GM12891 (cell line): ENCODE data around the gene BANF1.

Experiments
- DNase-seq: peaks from one replicate; pipeline ENCODE4 v3.0.0; 2011; ENCODE audit warnings: low spot score; ENCODE audit not compliant: insufficient read length
- FAIRE-seq: peaks from 2 replicates; lab custom pipeline; 2011; peaks lifted over from hg19 to GRCh38; lab: Jason Lieb, UNC
- PAX5 ChIP-seq: IDR thresholded peaks from 2 replicates; pipeline ENCODE4 v1.6.1; 2011; ENCODE audit warnings: low read length, moderate library complexity, mild to moderate bottlenecking; ENCODE audit not compliant: insufficient read depth, severe bottlenecking
- POLR2A ChIP-seq: IDR thresholded peaks from 2 replicates; pipeline ENCODE4 v1.6.1; 2011; ENCODE audit warnings: low read depth, low read length, control low read depth
- POLR2AphosphoS5 ChIP-seq: IDR thresholded peaks from 2 replicates; pipeline ENCODE4 v1.6.1; 2011; ENCODE audit warnings: low read depth, low read length, control low read depth
- POU2F2 ChIP-seq: IDR thresholded peaks from 2 replicates; pipeline ENCODE4 v1.6.1; 2011; ENCODE audit warnings: low read depth, mild to moderate bottlenecking, control low read depth, low read length, moderate library complexity
- SPI1 ChIP-seq: IDR thresholded peaks from 2 replicates; pipeline ENCODE4 v1.6.1; 2011; ENCODE audit warnings: low read depth, low read length, control low read depth
- TAF1 ChIP-seq: IDR thresholded peaks from 2 replicates; pipeline ENCODE4 v1.6.1; 2011; ENCODE audit warnings: low read depth, low read length, control low read depth

The BANF1 gene

DNA sequence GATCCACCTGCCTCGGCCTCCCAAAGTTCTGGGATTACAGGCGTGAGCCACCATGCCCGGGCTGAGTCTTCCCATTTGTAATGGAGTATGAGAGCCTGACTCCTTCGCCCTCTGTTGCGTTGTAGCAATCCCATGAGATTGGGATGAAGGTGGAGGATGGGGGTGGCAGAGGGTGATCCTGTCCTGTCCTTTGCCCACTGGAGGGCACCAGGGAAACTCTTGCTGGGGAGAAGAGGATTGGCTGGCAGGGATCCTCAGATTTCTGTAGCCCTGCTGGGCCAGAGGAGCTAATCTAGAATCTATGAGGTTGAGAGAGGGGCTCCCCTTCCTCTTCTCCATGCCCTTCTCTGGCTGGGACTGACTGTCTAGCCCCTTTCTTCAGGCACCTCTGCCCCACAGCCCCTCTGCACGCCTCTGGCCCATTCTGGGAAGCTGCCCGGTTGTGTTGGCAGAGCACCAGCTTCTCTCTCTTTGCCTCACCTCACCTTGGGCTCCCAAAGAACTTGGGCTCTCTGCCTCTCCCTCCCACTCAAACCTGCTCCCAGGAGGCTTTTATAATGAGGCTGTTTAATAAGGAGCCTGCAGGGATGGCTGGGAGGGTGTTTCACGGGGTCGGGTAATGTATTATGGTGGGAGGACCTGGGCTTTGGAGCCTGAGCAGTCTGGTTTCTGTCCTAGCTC lies 33.5 kb downstream of the BANF1 start:
- DNase-seq (no peak), FAIRE-seq (no peak)
- TF ChIP-seq SPI1 (no peak), PAX5 (no peak)

DNA sequence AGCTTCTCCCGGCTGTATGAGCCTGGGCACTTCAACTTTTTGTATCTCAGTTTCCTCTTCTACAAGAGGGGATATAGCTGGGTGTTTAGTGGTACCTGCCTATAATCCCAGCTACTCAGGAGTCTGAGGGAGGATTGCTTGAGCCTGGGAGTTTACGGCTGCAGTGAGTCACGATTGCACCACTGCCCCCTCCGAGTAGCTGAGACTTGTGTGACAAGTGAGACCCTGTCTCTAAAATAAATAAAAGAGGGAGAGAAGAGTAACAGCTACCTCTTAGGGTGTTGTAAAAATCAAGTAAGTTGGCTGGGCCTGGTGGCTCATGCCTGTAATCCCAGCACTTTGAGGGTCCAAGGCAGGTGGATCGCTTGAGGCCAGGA lies 34.0 kb downstream of the BANF1 start:
- TF ChIP-seq PAX5 (no peak), POLR2A (no peak)
- DNase-seq, result no peak
- FAIRE-seq, result no peak

DNA sequence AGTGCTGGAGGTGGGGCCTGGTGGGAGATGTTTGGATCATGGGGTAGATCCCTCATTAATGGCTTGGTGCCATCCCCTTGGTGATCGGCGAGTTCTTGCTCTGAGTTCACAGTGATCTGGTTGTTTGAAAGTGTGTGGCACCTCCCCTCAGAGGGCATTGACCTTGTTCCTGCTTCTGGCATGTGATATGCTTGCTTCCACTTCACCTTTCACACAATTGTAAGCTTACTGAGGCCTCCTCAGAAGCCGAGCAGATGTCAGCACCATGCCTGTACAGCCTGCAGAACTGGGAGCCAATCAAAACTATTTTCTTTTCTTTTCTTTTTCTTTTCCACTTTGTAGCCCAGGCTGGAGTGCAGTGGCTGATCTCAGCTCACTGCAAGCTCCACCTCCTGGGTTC lies 35.0 kb downstream of the BANF1 start:
- TF ChIP-seq SPI1 (no peak), POU2F2 (no peak), POLR2A (no peak), PAX5 (no peak), POLR2AphosphoS5 (no peak), TAF1 (no peak)
- no peak for DNase-seq
- no peak for FAIRE-seq

DNA sequence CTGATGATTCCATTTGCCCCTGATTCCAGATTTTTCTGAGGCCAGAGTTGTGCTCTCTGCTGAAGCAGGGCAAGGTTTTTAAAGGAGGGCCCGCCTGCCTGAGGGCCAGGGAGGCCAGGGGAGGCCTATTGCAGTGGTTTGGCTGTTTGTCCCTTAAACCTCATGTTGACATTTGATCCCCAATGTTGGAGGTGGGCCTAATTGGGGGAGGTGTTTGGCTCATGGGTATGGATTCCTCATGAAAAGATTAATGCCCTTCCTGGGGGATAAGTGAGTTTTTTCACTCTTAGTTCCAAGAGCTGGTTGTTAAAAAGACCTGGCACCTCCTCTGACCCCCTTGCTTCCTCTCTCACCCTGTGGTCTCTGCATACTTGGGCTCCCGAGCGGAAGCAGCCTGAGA lies 37.5 kb downstream of the BANF1 start:
- FAIRE-seq (no peak), DNase-seq (no peak)
- TF ChIP-seq POLR2AphosphoS5 (no peak), SPI1 (no peak), POU2F2 (no peak), PAX5 (no peak), TAF1 (no peak), POLR2A (no peak)

DNA sequence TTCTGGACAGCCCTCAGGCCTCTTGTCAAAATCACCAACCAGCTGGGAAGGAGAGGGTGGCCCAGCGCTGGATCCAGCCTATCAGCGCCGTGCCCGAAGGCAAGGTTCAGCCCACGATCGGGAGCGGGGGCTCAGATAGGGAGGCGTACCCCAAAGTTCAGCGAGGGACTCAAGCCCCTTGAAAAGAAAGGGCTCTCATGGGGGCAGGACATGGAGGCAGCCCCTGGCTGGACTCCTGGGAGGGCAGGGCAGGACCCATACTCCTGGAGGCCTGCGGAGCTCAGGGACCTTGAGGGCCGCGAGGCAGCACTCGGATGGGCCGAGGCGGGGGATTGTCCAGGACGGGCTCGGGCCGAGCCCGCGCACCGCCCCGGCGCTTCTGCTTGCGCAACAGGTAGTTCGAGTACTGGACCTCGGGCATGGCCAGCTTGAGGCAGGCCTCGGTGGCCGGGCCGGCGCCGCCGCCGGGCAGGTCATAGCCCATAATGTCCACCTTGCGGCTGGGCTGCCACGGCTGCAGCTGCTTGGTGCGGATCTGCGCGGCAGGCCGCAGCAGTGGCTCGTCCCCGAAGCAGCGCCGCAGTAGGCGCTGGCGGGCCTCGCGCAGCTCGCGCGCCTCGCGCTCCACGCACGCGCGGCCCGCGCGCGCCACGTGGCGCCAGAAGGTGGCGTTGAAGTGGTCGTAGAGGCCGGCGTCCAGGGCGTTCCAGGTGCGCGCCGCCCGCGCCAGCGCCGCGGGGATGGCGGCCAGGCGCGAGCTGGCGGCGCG lies 40.1 kb downstream of the BANF1 start:
- DNase-seq (no peak), FAIRE-seq (no peak)
- TF ChIP-seq POLR2A, result no peak
- TF ChIP-seq PAX5, result no peak
- no peak for TF ChIP-seq POLR2AphosphoS5
- no peak for TF ChIP-seq TAF1
- no peak for TF ChIP-seq POU2F2
- no peak for TF ChIP-seq SPI1

DNA sequence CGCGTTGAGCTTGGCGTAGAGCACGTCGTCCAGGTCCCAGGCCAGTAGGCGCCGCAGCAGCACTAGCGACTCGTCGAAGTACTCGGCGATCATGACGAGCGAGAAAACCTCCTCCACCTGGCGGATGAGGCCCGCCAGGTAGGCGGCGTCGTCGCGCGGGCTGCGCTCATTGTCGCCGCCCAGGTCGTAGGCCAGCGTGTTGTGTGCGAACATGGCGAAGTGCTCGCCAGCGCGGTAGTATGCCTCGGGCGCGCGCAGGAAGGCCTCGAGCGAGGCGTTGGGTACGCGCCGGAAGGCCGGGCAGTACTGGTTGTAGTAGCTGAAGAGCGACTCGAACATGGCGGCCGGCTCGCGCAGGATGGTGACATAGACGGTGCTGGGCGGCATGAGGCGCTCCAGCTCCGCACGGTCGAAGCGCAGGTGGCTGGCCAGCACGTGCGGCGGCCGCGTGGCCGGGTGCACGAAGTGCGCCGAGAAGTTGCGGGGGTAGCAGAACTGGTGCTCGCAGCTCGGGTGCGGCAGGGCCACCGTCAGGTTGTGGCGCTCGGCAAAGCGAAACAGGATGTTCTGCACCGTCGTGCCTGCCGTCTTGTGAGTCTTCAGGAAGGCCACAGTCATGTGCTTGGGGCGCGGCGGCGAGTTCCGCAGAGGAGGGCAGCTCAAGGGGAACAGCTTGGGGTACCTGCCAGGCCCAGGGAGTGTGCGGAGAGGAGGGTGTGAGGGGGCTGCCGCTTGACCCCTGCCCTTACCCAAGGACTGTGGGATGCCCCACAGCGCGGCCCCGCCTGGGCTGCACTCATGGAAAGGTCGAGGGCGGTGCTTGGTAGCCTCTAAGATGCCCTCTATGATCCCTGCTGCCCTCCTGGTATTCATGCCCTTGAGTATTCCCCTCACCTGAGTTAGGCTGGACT lies 40.9 kb downstream of the BANF1 start:
- no peak for FAIRE-seq
- TF ChIP-seq TAF1 (no peak), PAX5 (no peak), SPI1 (no peak), POLR2A (no peak)
- no peak for DNase-seq

DNA sequence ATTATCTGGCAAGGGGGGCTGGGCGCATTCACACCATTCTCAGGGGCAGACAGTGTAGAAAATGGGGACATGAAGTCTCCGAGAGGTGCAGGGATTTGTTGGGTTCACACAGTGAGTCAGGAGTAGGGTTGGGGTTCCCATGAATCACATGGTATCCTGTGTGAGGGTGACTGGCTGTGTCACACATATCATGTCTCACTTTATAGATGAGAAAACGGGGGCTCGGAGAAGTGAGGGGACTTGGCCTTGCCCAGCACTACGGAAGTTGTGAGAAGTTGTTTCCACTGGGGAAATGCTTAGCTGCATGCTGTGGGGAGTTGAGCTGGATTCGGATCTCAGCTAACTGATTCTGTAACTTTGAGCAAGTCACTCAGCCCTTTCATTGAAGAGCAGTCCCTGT lies 42.5 kb downstream of the BANF1 start:
- FAIRE-seq (peak; percentile 40), DNase-seq (no peak)
- TF ChIP-seq PAX5, result no peak
- no peak for TF ChIP-seq POLR2A
- no peak for TF ChIP-seq SPI1
- no peak for TF ChIP-seq TAF1
- TF ChIP-seq POLR2AphosphoS5, result no peak
- no peak for TF ChIP-seq POU2F2

DNA sequence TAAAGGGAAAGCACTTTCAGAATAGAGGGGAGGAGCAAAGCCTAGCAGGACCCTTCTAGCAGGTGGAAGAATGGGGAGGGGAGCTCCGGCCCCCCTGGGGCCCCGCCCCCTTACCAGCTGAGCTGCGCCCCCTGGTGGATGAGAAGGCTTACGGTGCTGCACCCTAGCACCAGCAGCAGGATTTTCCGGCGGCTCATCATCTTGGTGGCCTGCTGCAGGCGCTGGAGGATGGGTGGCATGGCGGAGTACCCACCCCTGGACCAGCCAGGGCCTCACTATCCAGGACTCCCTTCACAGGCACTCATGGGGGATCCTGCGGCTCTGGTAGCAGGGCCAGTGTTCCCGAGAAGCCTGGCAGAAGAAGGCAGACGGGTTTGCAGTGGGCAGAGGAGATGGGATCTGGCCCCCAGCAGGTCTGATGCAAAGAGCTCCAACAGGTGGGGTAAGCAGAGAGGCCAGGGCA lies 42.9 kb downstream of the BANF1 start:
- peak; percentile 89 for DNase-seq
- peak; percentile 95 for FAIRE-seq
- TF ChIP-seq POU2F2, result no peak
- no peak for TF ChIP-seq PAX5
- TF ChIP-seq POLR2AphosphoS5, result no peak

DNA sequence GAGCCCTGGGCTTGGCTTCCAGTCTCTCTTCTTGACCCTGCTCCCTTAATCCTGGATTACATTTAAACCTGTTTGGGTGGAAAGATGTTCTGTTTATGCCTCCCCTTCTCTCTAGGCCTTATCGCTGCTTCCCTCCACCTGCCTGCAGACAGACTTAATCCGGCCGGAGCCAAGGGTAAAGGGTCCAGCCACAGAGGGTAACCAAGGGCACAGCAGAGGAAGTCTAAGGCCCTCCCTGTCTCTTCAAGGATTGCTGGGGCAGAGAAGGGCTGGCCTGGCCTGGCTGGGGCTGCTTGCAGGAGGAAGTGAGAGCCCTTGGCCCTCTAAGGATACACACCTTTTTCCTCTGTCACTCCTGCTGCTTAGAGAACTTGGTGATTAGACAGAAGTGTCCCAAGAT lies 44.6 kb downstream of the BANF1 start:
- DNase-seq (no peak), FAIRE-seq (no peak)
- TF ChIP-seq POLR2AphosphoS5 (no peak), SPI1 (peak; percentile 45; the same call in 1 of the 2 replicates)
